ENCODE measurements around the gene CCDC134. TPM values are rescaled to one million over a fixed set of nuclear protein-coding genes. Genes with fewer than 3 reads are reported as not detected.

CCDC134 gene
- total and polyA plus RNA-seq, 9 of the 15 experiments (the other 6 are each of a cell fraction or from before 2014, with no cell fraction given): 0.56 to 11.9 (median 5.3) TPM

- TF ChIP-seq RBFOX2 (IDR thresholded peaks at IDR 0.05; ENCODE audit: low read depth, low read length): no peak
- TF ChIP-seq DDX20 (tag; IDR thresholded peaks at IDR 0.05; ENCODE audit: low read depth): no peak
- TF ChIP-seq NCOA1 (IDR thresholded peaks at IDR 0.05; ENCODE audit: low read depth): peak; percentile 77
- TF ChIP-seq PHF21A (IDR thresholded peaks at IDR 0.05; ENCODE audit: borderline replicate concordance, low read depth): no peak
- TF ChIP-seq CREBBP (IDR thresholded peaks at IDR 0.05; ENCODE audit: low read depth, low read length): no peak
- no peak for TF ChIP-seq JUNB (CRISPR knock-in tag; conservative IDR thresholded peaks at IDR 0.05)
- no peak for TF ChIP-seq ZNF282 (CRISPR knock-in tag; IDR thresholded peaks at IDR 0.05)
- no peak for TF ChIP-seq ZNF212 (CRISPR knock-in tag; IDR thresholded peaks at IDR 0.05)
- peak; percentile 72; the same call in 1 of the 2 replicates for TF ChIP-seq TOE1 (IDR thresholded peaks at IDR 0.05; ENCODE audit: borderline replicate concordance)
- TF ChIP-seq TOE1 (CRISPR knock-in tag; IDR thresholded peaks at IDR 0.05; ENCODE audit: borderline replicate concordance, low read depth): no peak
- peak; percentile 64; the same call in 1 of the 2 replicates for TF ChIP-seq ZSCAN29 (IDR thresholded peaks at IDR 0.05)
- TF ChIP-seq ZNF224 (CRISPR knock-in tag; IDR thresholded peaks at IDR 0.05): no peak
- peak; percentile 16 to 47 for TF ChIP-seq NCOA2 (IDR thresholded peaks at IDR 0.05; ENCODE audit: partially characterized antibody in 2 of 2)
- TF ChIP-seq ZNF197 (CRISPR knock-in tag; IDR thresholded peaks at IDR 0.05; ENCODE audit: low read depth): peak; percentile 77; the same call in 1 of the 2 replicates
- no peak for TF ChIP-seq ASH1L (IDR thresholded peaks at IDR 0.05; ENCODE audit: borderline replicate concordance, low read depth, partially characterized antibody)
- no peak for TF ChIP-seq BRCA1 (IDR thresholded peaks at IDR 0.05)
- TF ChIP-seq BRCA1 (CRISPR knock-in tag; IDR thresholded peaks at IDR 0.05): no peak
- TF ChIP-seq TAF7 (tag; IDR thresholded peaks at IDR 0.05): no peak
- TF ChIP-seq RBM14 (IDR thresholded peaks at IDR 0.05; ENCODE audit: borderline replicate concordance, insufficient read depth, low read depth, low read length): no peak
- no peak for TF ChIP-seq EZH2 (IDR thresholded peaks at IDR 0.05; ENCODE audit: borderline replicate concordance, low read depth, low read length)
- no peak for TF ChIP-seq ZSCAN32 (CRISPR knock-in tag; IDR thresholded peaks at IDR 0.05)
- TF ChIP-seq CCNT2 (IDR thresholded peaks at IDR 0.05; ENCODE audit: borderline replicate concordance, extremely low read depth, insufficient read length, low read depth, low read length): peak; percentile 90
- peak in 1 of 2 experiments; percentile 81; a peak in 2 of 4 replicates for TF ChIP-seq ZMIZ1 (IDR thresholded peaks at IDR 0.05; ENCODE audit: low read depth in 2 of 2, low read length in 2 of 2)
- TF ChIP-seq ZFP30 (CRISPR knock-in tag; IDR thresholded peaks at IDR 0.05; ENCODE audit: borderline replicate concordance): no peak
- no peak for TF ChIP-seq ZNF12 (CRISPR knock-in tag; IDR thresholded peaks at IDR 0.05)
- no peak for TF ChIP-seq TFAM (CRISPR knock-in tag; conservative IDR thresholded peaks at IDR 0.05)
- peak; percentile 97 for TF ChIP-seq DPF2 (IDR thresholded peaks at IDR 0.05)
These were observed 45.1 kb downstream of the CCDC134 start (continued) for GRCh38 chr22:41845380-41846267.

All from K562 (cell line).